ENCODE results near the gene NUP93.

NUP93 gene

GRCh38 chr16:56830669-56831068 lies 100.7 kb downstream of the NUP93 start:
- H3K27ac ChIP-seq (ENCODE audit: low read length), result no peak overlapping the region
- ATAC-seq (ENCODE audit: insufficient read depth, low read depth), result no peak
- H3K4me1 ChIP-seq (ENCODE audit: insufficient read depth, low read length), result no peaks in the 10 kb centered on the region
- DNase-seq, result no peak
- no peak overlapping the region for H2AFZ ChIP-seq (ENCODE audit: low read depth, low read length)
- H3K27me3 ChIP-seq (ENCODE audit: insufficient read depth, low read length, poor library complexity), result no peaks in the 10 kb centered on the region
- no peak for TF ChIP-seq EZH2 (IDR thresholded peaks at IDR 0.05; ENCODE audit: borderline replicate concordance, low read depth, low read length, severe bottlenecking)
- no peak for TF ChIP-seq CTCF (IDR thresholded peaks at IDR 0.05; ENCODE audit: borderline replicate concordance, extremely low read depth, low read length, poor library complexity, severe bottlenecking)
- H3K4me2 ChIP-seq (ENCODE audit: insufficient read depth, low read length), result no peak overlapping the region
- H3K9ac ChIP-seq (ENCODE audit: low read depth, low read length), result no peak overlapping the region
- H3K9me3 ChIP-seq (ENCODE audit: insufficient read depth, low read length, severe bottlenecking), result no peaks in the 10 kb centered on the region
- peaks cover 94% of the 10 kb centered on the region for H3K36me3 ChIP-seq (ENCODE audit: insufficient read depth, low read length)
- no peak overlapping the region for H3K4me3 ChIP-seq (ENCODE audit: low read depth in 1 of 2, low read length in 2 of 2)
- no peaks in the 10 kb centered on the region for H3K79me2 ChIP-seq (ENCODE audit: insufficient read depth, low read length)
- no peaks in the 10 kb centered on the region for H4K20me1 ChIP-seq (ENCODE audit: insufficient read depth, low read length)

GRCh38 chr16:56832768-56833167 lies 102.8 kb downstream of the NUP93 start:
- Histone ChIP-seq H3K9me3 (ENCODE audit: insufficient read depth, low read length, severe bottlenecking) (no peaks in the 10 kb centered on the region), H3K4me3 (ENCODE audit: low read depth in 1 of 2, low read length in 2 of 2) (no peak overlapping the region), H2AFZ (ENCODE audit: low read depth, low read length) (no peak overlapping the region), H3K27ac (ENCODE audit: low read length) (no peak overlapping the region), H3K27me3 (ENCODE audit: insufficient read depth, low read length, poor library complexity) (no peaks in the 10 kb centered on the region), H3K9ac (ENCODE audit: low read depth, low read length) (no peak overlapping the region), H3K79me2 (ENCODE audit: insufficient read depth, low read length) (no peaks in the 10 kb centered on the region), H3K4me1 (ENCODE audit: insufficient read depth, low read length) (no peaks in the 10 kb centered on the region), H3K36me3 (ENCODE audit: insufficient read depth, low read length) (peaks cover 88% of the 10 kb centered on the region), H4K20me1 (ENCODE audit: insufficient read depth, low read length) (no peaks in the 10 kb centered on the region), H3K4me2 (ENCODE audit: insufficient read depth, low read length) (no peak overlapping the region)
- no peak for DNase-seq
- TF ChIP-seq CTCF (IDR thresholded peaks at IDR 0.05; ENCODE audit: borderline replicate concordance, extremely low read depth, low read length, poor library complexity, severe bottlenecking) (no peak), EZH2 (IDR thresholded peaks at IDR 0.05; ENCODE audit: borderline replicate concordance, low read depth, low read length, severe bottlenecking) (no peak)
- no peak for ATAC-seq (ENCODE audit: insufficient read depth, low read depth)

GRCh38 chr16:56833243-56833970 lies 103.5 kb downstream of the NUP93 start:
- Histone ChIP-seq H4K20me1 (ENCODE audit: insufficient read depth, low read length) (no peaks in the 10 kb centered on the region), H3K79me2 (ENCODE audit: insufficient read depth, low read length) (no peaks in the 10 kb centered on the region)
- no peak for ATAC-seq (ENCODE audit: insufficient read depth, low read depth)

More at GRCh38 chr16:56833243-56833970, 103.5 kb downstream of the NUP93 start:
- no peak for TF ChIP-seq EZH2 (IDR thresholded peaks at IDR 0.05; ENCODE audit: borderline replicate concordance, low read depth, low read length, severe bottlenecking)
- TF ChIP-seq CTCF (IDR thresholded peaks at IDR 0.05; ENCODE audit: borderline replicate concordance, extremely low read depth, low read length, poor library complexity, severe bottlenecking), result no peak
- H3K36me3 ChIP-seq (ENCODE audit: insufficient read depth, low read length), result peaks cover 93% of the 10 kb centered on the region
- H3K4me1 ChIP-seq (ENCODE audit: insufficient read depth, low read length), result no peaks in the 10 kb centered on the region
- no peak overlapping the region for H3K4me3 ChIP-seq (ENCODE audit: low read depth in 1 of 2, low read length in 2 of 2)
- no peak overlapping the region for H3K9ac ChIP-seq (ENCODE audit: low read depth, low read length)
- no peak for DNase-seq
- no peaks in the 10 kb centered on the region for H3K9me3 ChIP-seq (ENCODE audit: insufficient read depth, low read length, severe bottlenecking)
- H3K27me3 ChIP-seq (ENCODE audit: insufficient read depth, low read length, poor library complexity), result no peaks in the 10 kb centered on the region
- H3K27ac ChIP-seq (ENCODE audit: low read length), result no peak overlapping the region
- H3K4me2 ChIP-seq (ENCODE audit: insufficient read depth, low read length), result no peak overlapping the region
- H2AFZ ChIP-seq (ENCODE audit: low read depth, low read length), result no peak overlapping the region

Measured in DND-41 (cell line).